NCI-H2196 treated with DMSO at 0.1 percent for 48 hours (cell line): ENCODE results near the gene JUND.

ENCODE experiments used
- DNase-seq: peaks from one replicate; lab custom pipeline; 2025; ENCODE audit not compliant: unreplicated experiment; lab: John Stamatoyannopoulos, UW

JUND gene

GRCh38 chr19:18245297-18245696, 36.1 kb downstream of the JUND start:
- DNase-seq, result no peak

- no peak for DNase-seq
Measured at GRCh38 chr19:18239303-18239702, 42.1 kb downstream of the JUND start.

GRCh38 chr19:18234194-18234593, 47.2 kb downstream of the JUND start:
- no peak for DNase-seq

GRCh38 chr19:18233224-18233825, 48.1 kb downstream of the JUND start:
- no peak for DNase-seq

GRCh38 chr19:18232540-18233223, 48.7 kb downstream of the JUND start:
- peak; percentile 28 for DNase-seq

- DNase-seq, result no peak
Measured at GRCh38 chr19:18231775-18232174, 49.6 kb downstream of the JUND start.

GRCh38 chr19:18230941-18231734, 50.3 kb downstream of the JUND start:
- DNase-seq, result no peak

GRCh38 chr19:18229915-18230314, 51.5 kb downstream of the JUND start:
- DNase-seq, result no peak
